D721Med (cell line): ENCODE results near the gene HSBP1.

Experiments
- DNase-seq: peaks from one replicate; pipeline ENCODE4 v3.0.0; 2011; ENCODE audit warnings: low spot score; ENCODE audit not compliant: insufficient read length
- FAIRE-seq: peaks from 2 replicates; lab custom pipeline; 2011; peaks lifted over from hg19 to GRCh38; lab: Jason Lieb, UNC
- TF ChIP-seq, protein P1 (sequence below): IDR thresholded peaks from 2 replicates; pipeline ENCODE4 v1.5.1; 2012; ENCODE audit warnings: mild to moderate bottlenecking, control low read depth; ENCODE audit not compliant: insufficient read depth; ENCODE audit errors: missing control alignments

HSBP1 gene

GRCh38 chr16:83809092-83809491, 1.3 kb downstream of the HSBP1 start:
- FAIRE-seq (no peak), DNase-seq (no peak)
- TF ChIP-seq, protein P1, sequence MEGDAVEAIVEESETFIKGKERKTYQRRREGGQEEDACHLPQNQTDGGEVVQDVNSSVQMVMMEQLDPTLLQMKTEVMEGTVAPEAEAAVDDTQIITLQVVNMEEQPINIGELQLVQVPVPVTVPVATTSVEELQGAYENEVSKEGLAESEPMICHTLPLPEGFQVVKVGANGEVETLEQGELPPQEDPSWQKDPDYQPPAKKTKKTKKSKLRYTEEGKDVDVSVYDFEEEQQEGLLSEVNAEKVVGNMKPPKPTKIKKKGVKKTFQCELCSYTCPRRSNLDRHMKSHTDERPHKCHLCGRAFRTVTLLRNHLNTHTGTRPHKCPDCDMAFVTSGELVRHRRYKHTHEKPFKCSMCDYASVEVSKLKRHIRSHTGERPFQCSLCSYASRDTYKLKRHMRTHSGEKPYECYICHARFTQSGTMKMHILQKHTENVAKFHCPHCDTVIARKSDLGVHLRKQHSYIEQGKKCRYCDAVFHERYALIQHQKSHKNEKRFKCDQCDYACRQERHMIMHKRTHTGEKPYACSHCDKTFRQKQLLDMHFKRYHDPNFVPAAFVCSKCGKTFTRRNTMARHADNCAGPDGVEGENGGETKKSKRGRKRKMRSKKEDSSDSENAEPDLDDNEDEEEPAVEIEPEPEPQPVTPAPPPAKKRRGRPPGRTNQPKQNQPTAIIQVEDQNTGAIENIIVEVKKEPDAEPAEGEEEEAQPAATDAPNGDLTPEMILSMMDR = no peak

DNA sequence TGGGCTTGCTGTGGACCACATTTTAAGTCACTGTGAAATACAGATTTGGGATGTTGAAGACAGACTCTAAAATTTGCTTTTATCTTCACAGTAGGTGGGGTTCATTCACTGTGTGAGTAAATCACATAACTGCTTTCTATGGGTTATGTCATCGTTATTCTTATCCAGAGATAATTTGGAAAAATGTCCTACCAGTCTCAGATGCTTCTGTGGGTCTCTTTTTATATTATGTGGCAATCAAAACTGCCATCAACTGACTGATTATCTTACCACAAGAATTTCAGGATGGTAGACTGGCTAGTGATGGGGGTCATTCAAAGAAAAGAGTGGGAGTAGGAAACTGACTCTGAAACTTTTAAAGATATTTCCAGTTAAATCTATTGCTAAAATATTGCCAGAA, 3.1 kb downstream of the HSBP1 start:
- DNase-seq (no peak), FAIRE-seq (no peak)
- TF ChIP-seq, protein P1 = no peak

GRCh38 chr16:83813823-83814658, 6.3 kb downstream of the HSBP1 start:
- DNase-seq = no peak
- TF ChIP-seq, protein P1 = no peak
- FAIRE-seq = no peak

DNA sequence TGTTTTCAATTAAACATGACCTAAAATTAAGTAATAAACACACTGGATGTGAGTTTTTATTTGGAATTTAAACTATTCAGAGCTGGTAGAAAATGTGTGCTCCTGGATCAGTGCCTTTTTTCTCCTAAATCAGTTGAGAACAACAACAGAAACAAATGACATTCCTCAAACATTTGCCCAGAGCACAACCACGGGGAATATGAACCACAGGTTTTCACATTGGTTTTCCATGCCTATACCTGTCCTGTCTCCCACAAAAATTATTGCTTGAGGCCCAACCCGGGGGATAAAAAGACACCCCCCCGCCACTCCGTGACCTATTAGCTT, 6.8 kb downstream of the HSBP1 start:
- TF ChIP-seq, protein P1 = no peak
- DNase-seq (no peak), FAIRE-seq (no peak)

DNA sequence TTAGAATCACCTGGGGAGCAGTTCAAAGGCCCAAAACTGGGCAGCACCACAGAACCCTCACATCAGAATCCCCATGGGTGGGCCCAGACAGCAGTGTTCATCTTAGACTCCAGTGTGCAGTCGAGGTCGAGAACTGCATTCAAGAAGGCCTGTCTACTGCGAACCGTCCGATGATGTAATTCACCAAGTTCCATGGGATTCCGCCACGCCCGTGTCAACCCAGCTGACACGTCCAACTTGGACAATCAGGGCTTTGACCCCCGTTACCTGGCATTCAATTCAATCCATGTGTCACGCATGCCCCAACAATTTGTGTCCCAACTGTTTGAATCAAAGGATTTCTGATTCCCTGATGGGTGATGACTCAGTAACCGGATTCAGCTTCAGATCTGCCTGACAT, 9.2 kb downstream of the HSBP1 start:
- DNase-seq = no peak
- FAIRE-seq = no peak
- TF ChIP-seq, protein P1 = no peak

DNA sequence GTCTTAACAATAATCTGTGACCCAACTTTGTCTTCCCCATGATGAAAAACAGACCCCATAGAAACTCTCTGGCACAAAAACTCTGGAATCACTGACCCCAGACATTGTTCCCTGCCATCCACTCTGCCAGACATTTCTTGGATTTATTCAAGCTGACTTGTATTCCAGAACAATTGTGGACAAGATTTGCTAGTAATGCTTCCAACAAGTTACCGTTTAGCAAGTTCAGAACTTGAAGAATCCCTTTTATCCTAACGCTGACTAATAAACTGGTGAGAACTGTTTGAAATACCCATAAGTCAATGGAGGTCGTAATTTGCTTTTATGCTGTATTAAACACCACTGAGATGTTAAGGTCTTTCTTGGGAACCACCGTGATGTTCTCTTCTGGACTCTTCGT, 10.5 kb downstream of the HSBP1 start:
- TF ChIP-seq, protein P1 = no peak
- DNase-seq = no peak
- no peak for FAIRE-seq

GRCh38 chr16:83819361-83819760, 11.6 kb downstream of the HSBP1 start:
- no peak for FAIRE-seq
- TF ChIP-seq, protein P1 = no peak
- no peak for DNase-seq
